Spleen (tissue), 7 donors: ENCODE results near the gene MFNG.
A peak's percentile ranks its signal among the peaks of the same experiment; 100 is the strongest.

Experiments
- POLR2A ChIP-seq, 3 donors: fragments of 450-650 bp; IDR thresholded peaks; one replicate each; pipeline ENCODE4 v1.5.1; 2017; ENCODE audit warnings: antibody characterized with exemption in 3 of 3, mild to moderate bottlenecking in 1 of 3
- POLR2AphosphoS5 ChIP-seq, 3 donors: sonication (generic); formaldehyde crosslinking; IDR thresholded peaks; one replicate each; pipeline ENCODE4 v1.5.1; 2017; ENCODE audit warnings: antibody characterized with exemption in 3 of 3
- TF ChIP-seq, protein P1 (sequence below), 11 experiments: fragments of 200-600 bp in 7 of 11; fragments of 450-650 bp in 4 of 11; sonication (generic) in 4 of 11; IDR thresholded peaks in 8 of 11; conservative IDR thresholded peaks in 3 of 11; 1 replicate in 7 of 11; 2 replicates in 4 of 11; pipeline versions ENCODE4 v1.4.0 to v1.8.0; 2016 to 2021; ENCODE audit warnings: antibody characterized with exemption in 11 of 11, inconsistent platforms in 4 of 11, mild to moderate bottlenecking in 1 of 11
- donor health status: DM: no; HTN: no; CAD: no; lungs with moderate emphysema.
- donor health status: DM: no; HTN: no; CAD: no.
- donor health status: DM: no; HTN: no; CAD: no.

DNA sequence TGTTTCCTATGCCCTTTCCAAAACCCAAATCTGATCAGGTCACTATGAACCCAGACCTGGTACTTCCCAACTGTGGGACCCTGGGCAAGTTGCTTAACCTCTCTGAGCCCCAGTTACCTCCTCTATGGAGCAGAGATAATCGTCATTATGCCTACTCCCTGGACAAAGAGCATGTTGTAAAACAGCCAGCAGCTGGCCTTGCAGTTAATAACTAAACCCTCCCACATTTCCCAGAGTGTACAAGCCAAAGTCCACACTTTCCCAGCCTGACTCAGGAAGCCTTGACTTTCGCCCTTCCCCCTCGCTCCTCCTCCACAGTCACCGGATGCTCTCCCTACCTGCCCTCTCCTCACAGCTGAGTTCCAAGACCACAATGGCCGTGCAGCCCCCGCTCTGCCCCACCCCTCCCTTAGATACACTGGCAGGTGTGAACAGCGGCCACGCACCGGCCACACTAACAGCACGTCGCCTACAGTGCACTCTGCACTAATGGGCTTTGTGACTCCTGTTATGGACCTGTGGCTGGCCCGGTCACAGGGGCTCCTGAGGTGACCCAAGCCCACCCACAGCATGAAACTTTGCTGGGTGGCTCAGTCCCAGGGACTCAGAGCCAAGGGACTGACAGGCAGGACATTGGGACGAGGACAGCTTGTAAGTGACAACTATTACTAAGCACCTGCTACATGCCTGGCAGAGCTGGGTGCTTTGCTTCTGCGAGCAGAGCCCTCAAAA, 15.6 kb upstream of the MFNG start:
- TF ChIP-seq, protein P1, sequence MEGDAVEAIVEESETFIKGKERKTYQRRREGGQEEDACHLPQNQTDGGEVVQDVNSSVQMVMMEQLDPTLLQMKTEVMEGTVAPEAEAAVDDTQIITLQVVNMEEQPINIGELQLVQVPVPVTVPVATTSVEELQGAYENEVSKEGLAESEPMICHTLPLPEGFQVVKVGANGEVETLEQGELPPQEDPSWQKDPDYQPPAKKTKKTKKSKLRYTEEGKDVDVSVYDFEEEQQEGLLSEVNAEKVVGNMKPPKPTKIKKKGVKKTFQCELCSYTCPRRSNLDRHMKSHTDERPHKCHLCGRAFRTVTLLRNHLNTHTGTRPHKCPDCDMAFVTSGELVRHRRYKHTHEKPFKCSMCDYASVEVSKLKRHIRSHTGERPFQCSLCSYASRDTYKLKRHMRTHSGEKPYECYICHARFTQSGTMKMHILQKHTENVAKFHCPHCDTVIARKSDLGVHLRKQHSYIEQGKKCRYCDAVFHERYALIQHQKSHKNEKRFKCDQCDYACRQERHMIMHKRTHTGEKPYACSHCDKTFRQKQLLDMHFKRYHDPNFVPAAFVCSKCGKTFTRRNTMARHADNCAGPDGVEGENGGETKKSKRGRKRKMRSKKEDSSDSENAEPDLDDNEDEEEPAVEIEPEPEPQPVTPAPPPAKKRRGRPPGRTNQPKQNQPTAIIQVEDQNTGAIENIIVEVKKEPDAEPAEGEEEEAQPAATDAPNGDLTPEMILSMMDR (IDR thresholded peaks at IDR 0.05 in 8 of 11, conservative IDR thresholded peaks at IDR 0.05 in 3 of 11): no peak
- TF ChIP-seq POLR2AphosphoS5 (IDR thresholded peaks at IDR 0.05): peak in 1 of 3 donors; percentile 18
- no peak for TF ChIP-seq POLR2A (IDR thresholded peaks at IDR 0.05)
